Measurements from ENCODE around the gene CAMKK1.

GRCh38 chr17:3903881-3904290 is 11.0 kb upstream of the CAMKK1 start:
- TF ChIP-seq ZNF263 (CRISPR knock-in tag; IDR thresholded peaks at IDR 0.05; ENCODE audit: low read depth) (no peak), CTCF (IDR thresholded peaks at IDR 0.05) (no peak), FOXK1 (CRISPR knock-in tag; IDR thresholded peaks at IDR 0.05) (no peak), ZNF232 (CRISPR knock-in tag; IDR thresholded peaks at IDR 0.05) (no peak), ATF3 (CRISPR knock-in tag; conservative IDR thresholded peaks at IDR 0.05) (no peak)
